ENCODE results near the gene PDE4D.

Gene PDE4D

GRCh38 chr5:59655693-59656309 lies 237.7 kb downstream of the PDE4D start:
- no peak for DNase-seq (ENCODE audit: low read depth, low spot score)

DNA sequence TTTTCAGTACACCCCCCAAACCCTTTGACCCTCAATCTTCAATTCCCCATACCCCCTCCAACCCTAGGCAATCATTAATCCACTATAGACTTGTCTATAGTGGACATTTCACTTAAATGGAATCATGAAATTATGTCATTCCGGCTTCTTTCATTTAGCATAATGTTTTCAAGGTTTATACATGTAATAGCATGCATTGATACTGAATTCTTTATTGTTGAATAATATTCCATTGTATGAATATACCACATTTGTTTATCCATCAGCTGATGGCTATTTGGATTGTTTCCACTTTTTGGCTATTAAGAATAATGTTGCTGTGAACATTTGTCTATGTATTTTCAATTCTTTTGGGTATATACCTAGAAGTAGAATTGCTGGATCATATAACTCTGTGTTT lies 238.8 kb downstream of the PDE4D start:
- no peak for DNase-seq (ENCODE audit: low read depth, low spot score)

- no peak for DNase-seq (ENCODE audit: low read depth, low spot score)
Observed at GRCh38 chr5:59652449-59652848, 241.1 kb downstream of the PDE4D start.

DNA sequence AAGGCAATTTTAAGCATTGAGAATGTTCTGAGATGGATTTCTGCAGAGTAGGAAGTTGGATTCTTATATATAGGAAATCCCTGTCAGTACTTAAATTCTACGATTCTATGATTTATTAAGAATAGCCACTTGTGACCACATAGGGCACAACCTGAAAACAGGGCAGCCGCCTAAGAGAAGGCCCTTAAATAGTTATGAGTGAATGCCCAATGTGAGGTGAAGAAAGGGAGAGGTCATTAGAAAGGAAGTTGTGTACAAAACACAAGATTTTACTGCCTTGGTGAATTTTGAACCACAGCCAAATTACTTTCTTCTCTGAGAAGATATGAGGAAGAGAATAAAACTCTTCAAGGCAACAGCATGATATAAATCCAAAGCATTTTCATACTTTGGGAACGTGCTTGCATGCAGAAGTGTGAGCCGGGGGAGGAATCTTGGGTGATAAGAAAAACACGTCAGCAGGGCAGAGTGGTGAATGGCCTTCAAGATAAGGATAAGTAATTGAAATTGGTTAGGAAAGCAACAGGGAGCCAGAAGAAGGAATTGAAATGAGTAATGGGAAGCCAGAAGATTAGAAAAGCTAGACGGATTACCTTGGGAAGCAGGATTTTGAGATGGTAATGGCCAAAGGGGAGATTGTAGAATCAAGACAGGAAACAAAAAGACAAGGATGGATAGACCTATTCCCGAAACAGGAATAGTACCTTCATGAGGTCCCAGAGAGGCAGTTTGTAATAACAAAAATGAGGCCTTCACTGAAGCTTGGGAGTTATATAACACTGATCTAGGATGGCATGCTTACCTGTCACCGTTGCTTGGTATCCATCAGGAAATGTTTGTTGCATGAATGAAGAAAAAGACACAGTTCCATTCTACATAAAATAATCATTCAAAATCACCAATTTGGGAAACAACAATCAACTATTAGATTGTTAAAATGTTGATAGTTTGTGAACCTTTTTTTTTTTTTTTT lies 244.3 kb downstream of the PDE4D start:
- DNase-seq (ENCODE audit: low read depth, low spot score), result no peak

- no peak for DNase-seq (ENCODE audit: low read depth, low spot score)
Observed at GRCh38 chr5:59648038-59648831, 245.3 kb downstream of the PDE4D start.

DNA sequence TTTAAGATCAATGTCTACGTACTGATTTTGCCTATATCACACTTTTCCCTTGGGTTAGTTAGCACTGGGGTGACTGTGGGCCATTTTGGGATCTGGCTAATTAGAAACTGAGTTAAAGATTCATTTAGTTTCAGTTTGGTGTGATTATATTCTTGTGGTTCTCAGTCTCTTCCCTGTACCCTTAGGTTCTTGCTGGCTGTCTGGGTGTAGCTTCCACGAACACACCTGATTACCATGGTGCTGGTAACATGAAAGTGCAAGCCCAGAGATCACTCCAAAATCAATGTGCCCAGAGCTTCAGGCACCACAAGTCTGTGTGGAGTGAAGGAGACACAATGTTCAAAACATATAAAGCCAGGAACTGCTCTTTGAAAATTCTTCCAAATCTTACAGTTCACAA lies 248.1 kb downstream of the PDE4D start:
- no peak for DNase-seq (ENCODE audit: low read depth, low spot score)

- no peak for DNase-seq (ENCODE audit: low read depth, low spot score)
Observed at GRCh38 chr5:59640411-59640810, 253.1 kb downstream of the PDE4D start.

GRCh38 chr5:59637884-59638580 lies 255.5 kb downstream of the PDE4D start:
- no peak for DNase-seq (ENCODE audit: low read depth, low spot score)

GRCh38 chr5:59629561-59629960 lies 264.0 kb downstream of the PDE4D start:
- no peak for DNase-seq (ENCODE audit: low read depth, low spot score)

GRCh38 chr5:59628062-59628828 lies 265.3 kb downstream of the PDE4D start:
- no peak for DNase-seq (ENCODE audit: low read depth, low spot score)

- DNase-seq (ENCODE audit: low read depth, low spot score), result no peak
Observed at GRCh38 chr5:59624898-59625297, 268.6 kb downstream of the PDE4D start.

DNA sequence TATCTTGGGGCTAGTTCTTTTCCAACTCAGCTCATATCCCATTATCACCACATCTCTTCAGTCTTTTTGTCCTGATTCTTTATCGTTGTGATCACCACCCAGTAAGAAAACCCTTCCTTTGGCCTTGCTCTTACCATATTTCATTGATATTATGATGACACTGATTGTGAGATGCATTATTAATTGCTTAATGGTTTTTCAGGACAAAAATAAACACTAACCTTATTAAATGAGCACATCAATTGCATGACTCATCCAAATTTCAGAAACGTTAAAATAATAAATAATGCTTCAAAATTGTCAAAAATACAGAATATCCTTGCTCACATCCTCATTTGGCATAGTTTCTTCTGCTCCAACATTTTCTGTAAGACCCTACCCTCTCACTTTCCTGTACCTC lies 270.7 kb downstream of the PDE4D start:
- no peak for DNase-seq (ENCODE audit: low read depth, low spot score)

GRCh38 chr5:59621477-59621876 lies 272.0 kb downstream of the PDE4D start:
- no peak for DNase-seq (ENCODE audit: low read depth, low spot score)

- DNase-seq (ENCODE audit: low read depth, low spot score), result no peak
Observed at GRCh38 chr5:59620535-59621212, 272.9 kb downstream of the PDE4D start.

DNA sequence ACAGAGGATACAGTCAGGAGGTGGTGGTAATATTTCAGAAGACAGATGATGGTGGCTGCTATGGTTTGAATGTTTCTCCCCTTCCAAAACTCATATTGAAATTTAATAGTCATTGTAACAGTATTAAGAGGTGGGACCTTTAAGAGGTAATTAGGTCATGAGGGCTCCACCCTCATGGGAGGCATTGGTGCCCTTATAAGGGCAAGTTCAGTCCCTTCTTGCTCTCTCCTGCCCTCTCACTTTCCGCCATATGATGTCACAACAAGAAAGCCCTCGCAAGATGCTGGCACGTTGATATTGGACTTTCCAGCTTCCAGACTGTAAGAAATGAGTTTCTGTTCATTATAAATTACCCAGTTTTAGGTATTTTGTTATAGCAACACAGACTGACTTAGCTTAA lies 274.9 kb downstream of the PDE4D start:
- DNase-seq (ENCODE audit: low read depth, low spot score), result no peak

- DNase-seq (ENCODE audit: low read depth, low spot score), result no peak
Observed at GRCh38 chr5:59617186-59617771, 276.2 kb downstream of the PDE4D start.

DNA sequence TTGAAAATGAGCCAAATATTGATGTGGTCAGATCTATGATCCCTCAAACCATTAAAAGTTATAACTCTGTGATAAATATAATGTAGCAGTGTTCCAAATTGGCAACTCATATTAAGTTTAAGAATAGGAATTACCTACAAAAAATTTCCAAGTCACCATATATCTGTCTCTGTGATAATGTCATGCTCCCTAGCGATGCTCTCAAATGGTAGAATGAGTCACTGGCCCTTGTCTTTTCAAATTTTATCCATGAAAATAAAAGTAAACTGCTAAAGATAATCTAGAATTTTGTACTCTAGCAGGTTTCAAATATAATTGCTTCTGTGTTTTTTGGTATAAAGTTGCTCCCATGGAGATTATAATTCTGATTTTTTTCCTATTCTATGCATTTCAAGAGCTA lies 277.1 kb downstream of the PDE4D start:
- DNase-seq (ENCODE audit: low read depth, low spot score), result no peak

DNA sequence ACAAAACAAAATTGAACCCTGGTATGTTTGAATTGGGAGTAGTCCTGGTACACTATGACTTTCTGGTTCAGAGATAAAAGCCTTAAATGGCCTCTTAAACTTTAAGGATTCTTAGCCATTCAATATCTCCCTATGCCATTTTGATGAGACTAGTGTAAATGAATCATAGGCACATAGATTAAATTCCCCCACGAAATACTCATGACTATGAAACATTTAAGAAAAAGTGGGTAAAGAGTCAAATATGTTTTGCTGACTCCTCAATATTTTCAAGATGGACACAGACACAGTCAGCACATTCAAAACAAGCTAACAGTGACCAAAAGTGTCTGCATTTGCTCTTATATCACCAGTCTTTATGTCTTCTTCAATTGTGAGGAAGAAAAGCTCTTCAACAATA lies 278.3 kb downstream of the PDE4D start:
- DNase-seq (ENCODE audit: low read depth, low spot score), result no peak

GRCh38 chr5:59609501-59610265 lies 283.8 kb downstream of the PDE4D start:
- DNase-seq (ENCODE audit: low read depth, low spot score), result no peak

Data from activated naive CD8-positive, alpha-beta T cell treated with anti-CD3 and anti-CD28 coated beads, Interleukin-2, amount 50 U/mL, for 16 hours (primary cell).